ENCODE measurements around the gene OS9. TPM values are rescaled to one million over a fixed set of nuclear protein-coding genes. Genes with fewer than 3 reads are reported as not detected.

Gene OS9
- total RNA-seq, 2 donors from 2014 or later = 167 to 213 TPM

DNA sequence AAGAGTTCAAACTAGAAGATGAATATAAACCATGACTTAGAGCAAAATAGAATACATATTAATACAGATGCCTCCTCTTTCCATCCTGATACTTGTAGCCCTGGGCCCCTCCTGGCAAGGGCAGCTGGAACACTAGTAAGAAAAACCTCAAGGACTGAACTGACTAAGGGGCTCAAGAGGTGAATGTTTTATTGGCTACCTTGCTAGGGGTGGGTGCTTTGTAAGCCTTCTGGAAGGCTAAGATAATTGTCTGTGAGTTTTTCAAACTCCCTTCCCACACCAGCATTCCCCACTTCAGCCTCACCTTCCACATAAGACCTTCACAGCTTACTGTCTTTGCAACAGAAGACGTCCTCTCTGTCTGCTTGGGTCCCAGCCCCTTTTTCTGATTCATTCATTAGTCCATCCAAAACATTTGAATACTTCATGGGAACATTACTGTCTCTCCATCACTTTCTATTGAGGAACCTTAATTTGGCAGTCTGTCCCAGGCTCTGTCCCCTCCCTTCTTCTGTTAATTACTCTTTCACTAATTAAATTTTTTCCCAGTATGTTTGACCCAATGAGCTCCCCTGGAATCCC lies 59.9 kb downstream of the OS9 start:
- peaks cover 38% of the 10 kb centered on the region for H3K4me1 ChIP-seq
- peak overlapping the region; percentile 34 to 89 (median 72) for H3K27ac ChIP-seq
- 21 to 25% methylated on average over 1 of the region's 1 CpG for WGBS, 2 donors
- TF ChIP-seq POLR2A (IDR thresholded peaks at IDR 0.05) = no peak
- TF ChIP-seq, protein P1, sequence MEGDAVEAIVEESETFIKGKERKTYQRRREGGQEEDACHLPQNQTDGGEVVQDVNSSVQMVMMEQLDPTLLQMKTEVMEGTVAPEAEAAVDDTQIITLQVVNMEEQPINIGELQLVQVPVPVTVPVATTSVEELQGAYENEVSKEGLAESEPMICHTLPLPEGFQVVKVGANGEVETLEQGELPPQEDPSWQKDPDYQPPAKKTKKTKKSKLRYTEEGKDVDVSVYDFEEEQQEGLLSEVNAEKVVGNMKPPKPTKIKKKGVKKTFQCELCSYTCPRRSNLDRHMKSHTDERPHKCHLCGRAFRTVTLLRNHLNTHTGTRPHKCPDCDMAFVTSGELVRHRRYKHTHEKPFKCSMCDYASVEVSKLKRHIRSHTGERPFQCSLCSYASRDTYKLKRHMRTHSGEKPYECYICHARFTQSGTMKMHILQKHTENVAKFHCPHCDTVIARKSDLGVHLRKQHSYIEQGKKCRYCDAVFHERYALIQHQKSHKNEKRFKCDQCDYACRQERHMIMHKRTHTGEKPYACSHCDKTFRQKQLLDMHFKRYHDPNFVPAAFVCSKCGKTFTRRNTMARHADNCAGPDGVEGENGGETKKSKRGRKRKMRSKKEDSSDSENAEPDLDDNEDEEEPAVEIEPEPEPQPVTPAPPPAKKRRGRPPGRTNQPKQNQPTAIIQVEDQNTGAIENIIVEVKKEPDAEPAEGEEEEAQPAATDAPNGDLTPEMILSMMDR (IDR thresholded peaks at IDR 0.05) = no peak
- H3K27me3 ChIP-seq = no peaks in the 10 kb centered on the region
- intact Hi-C loops (cut with DNase I) = no loop called here
- H3K9me3 ChIP-seq = no peaks in the 10 kb centered on the region
- DNase-seq (no peak), ATAC-seq (no peak)
- no peak overlapping the region for H3K4me3 ChIP-seq
- H3K36me3 ChIP-seq (replicated peaks in 1 of 2; ENCODE audit: insufficient read depth in 1 of 2, low read depth in 2 of 2) = no peaks in the 10 kb centered on the region

DNA sequence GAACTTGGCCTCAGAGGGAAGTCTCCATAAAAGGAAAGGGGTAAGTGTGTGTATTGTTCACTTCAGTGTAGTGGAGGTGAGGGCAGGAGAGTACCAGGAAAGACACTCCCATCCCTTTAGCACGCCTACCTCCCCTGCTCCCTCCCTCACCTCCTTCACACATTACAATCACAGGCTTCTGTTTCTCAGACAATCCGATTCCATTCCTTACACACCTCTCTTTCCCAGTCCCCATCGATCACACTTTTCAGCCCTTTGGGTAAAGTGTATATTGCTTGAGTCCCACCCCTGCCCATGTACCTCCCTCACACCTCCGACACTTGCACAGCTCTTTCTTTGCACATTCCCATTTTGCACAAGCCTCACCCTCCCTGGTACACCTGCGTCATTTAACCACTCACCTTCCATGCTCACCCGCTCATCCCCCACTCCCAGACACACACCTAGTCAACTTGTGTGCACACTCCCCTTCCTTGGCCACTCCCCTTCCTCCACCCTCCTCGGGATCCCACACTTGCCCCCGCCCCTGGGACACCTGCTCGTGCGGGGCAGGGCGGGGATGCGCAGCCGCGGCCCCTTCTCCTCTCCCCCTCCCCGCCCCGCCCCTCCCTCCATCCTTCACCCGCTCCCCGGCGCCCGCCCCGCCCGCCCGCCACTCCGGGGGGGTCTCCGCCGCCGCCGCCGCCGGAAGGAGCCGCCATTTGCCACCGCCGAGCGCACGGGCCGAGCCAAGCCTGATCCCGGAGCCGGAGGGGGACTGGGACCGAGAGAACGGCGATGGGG lies 60.7 kb downstream of the OS9 start, which contains the start of gene MARCHF9:
Gene MARCHF9 (plus strand): TSS at position 693 of the 783 bp plus-strand sequence. CDS start 426 bp downstream, outside the sequence.
- peak; percentile 70 to 84 (median 80) for DNase-seq

GRCh38 chr12:57755194-57755453 lies 61.2 kb downstream of the OS9 start:
- WGBS, 2 donors = 3% methylated on average over 22 of the region's 34 CpGs; no CpG with 5 or more reads in 1 of the 2 donors
- H3K4me1 ChIP-seq = peaks cover 38% of the 10 kb centered on the region
- H3K4me3 ChIP-seq = peak overlapping the region; percentile 46 to 65
- H3K9me3 ChIP-seq = no peaks in the 10 kb centered on the region
- intact Hi-C loops (cut with DNase I) = no loop called here
- ATAC-seq (no peak), DNase-seq (no peak)
- H3K36me3 ChIP-seq (replicated peaks in 1 of 2; ENCODE audit: insufficient read depth in 1 of 2, low read depth in 2 of 2) = no peaks in the 10 kb centered on the region
- peak overlapping the region; percentile 25 to 89 (median 72) for H3K27ac ChIP-seq
- no peaks in the 10 kb centered on the region for H3K27me3 ChIP-seq
- no peak for TF ChIP-seq POLR2A (IDR thresholded peaks at IDR 0.05)
- TF ChIP-seq, protein P1 (IDR thresholded peaks at IDR 0.05) = no peak

More for the DNA sequence above, 60.7 kb downstream of the OS9 start, which contains the start of gene MARCHF9:
- Histone ChIP-seq H3K27me3 (no peaks in the 10 kb centered on the region), H3K4me3 (peak within 1 kb of the TSS; percentile 46 to 65), H3K9me3 (no peaks in the 10 kb centered on the region), H3K27ac (peak within 1 kb of the TSS; percentile 34 to 89 (median 72)), H3K36me3 (replicated peaks in 1 of 2; ENCODE audit: insufficient read depth in 1 of 2, low read depth in 2 of 2) (no peaks in the 10 kb centered on the region), H3K4me1 (peaks cover 38% of the 10 kb centered on the region)
- TF ChIP-seq, protein P1 (IDR thresholded peaks at IDR 0.05) = no peak
- peak in 2 of 3 donors; percentile 12 to 31 for TF ChIP-seq POLR2A (IDR thresholded peaks at IDR 0.05)
- WGBS, 2 donors = 1 to 2% methylated on average over 17 to 29 of the region's 41 CpGs
- peak; percentile 8 for ATAC-seq
- intact Hi-C loops (cut with DNase I) = no loop called here

DNA sequence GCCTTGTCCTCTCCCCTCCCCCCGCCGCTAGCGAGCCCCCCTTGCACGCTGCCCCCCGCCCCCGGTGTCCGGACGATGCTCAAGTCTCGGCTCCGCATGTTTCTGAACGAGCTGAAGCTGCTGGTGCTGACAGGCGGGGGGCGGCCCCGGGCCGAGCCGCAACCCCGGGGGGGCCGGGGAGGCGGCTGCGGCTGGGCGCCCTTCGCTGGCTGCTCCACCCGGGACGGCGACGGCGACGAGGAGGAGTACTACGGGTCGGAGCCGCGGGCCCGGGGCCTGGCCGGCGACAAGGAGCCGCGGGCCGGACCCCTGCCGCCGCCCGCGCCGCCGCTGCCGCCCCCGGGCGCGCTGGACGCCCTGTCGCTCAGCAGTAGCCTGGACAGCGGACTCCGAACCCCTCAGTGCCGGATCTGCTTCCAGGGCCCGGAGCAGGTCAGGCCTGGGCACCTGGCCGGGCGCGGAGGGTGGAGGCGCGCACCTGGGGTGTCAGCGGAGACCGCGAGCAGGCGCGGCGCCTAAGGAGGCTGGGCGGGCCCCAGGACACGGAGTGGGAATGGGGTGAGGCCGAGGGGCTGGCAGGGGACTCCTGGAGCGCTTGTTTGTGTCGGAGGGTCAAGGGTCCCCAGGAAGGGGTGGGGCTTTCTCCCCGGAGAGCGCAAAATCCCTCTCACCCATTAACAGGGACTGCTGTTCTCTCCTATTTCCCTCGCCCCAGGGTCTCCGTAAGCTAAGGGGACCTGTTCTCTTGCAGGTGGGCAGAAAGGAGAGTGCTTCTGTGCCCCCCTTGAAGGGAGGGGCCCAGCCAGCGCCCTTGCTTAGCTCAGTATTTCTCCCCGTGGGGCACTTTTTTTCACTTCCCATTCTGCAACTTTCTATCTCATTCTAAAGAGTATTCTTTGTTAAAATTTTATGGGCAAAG lies 61.8 kb downstream of the OS9 start:
- H3K27me3 ChIP-seq = no peaks in the 10 kb centered on the region
- no peaks in the 10 kb centered on the region for H3K9me3 ChIP-seq
- peak; percentile 54 to 65 (median 58) for DNase-seq
- peak in 2 of 3 donors; percentile 26 to 31 for TF ChIP-seq POLR2A (IDR thresholded peaks at IDR 0.05)
- TF ChIP-seq, protein P1 (IDR thresholded peaks at IDR 0.05) = no peak
- H3K4me3 ChIP-seq = peak overlapping the region; percentile 46 to 65
- peak; percentile 7 for ATAC-seq
- intact Hi-C loops (cut with DNase I) = no loop called here
- H3K36me3 ChIP-seq (replicated peaks in 1 of 2; ENCODE audit: insufficient read depth in 1 of 2, low read depth in 2 of 2) = no peaks in the 10 kb centered on the region
- H3K4me1 ChIP-seq = peaks cover 34% of the 10 kb centered on the region
- H3K27ac ChIP-seq = peak overlapping the region; percentile 25 to 89 (median 72)
- WGBS, 2 donors = 1 to 2% methylated on average over 6 to 40 of the region's 76 CpGs

Measured in body of pancreas (tissue), 4 donors.